GM21367 (cell line): ENCODE data around the gene ZBTB20.

Source experiments
- ATAC-seq: cut with Tn5 transposase; IDR thresholded peaks from one replicate; pipeline ENCODE4 v1.9.1; 2021; ENCODE audit not compliant: unreplicated experiment

Gene ZBTB20

DNA sequence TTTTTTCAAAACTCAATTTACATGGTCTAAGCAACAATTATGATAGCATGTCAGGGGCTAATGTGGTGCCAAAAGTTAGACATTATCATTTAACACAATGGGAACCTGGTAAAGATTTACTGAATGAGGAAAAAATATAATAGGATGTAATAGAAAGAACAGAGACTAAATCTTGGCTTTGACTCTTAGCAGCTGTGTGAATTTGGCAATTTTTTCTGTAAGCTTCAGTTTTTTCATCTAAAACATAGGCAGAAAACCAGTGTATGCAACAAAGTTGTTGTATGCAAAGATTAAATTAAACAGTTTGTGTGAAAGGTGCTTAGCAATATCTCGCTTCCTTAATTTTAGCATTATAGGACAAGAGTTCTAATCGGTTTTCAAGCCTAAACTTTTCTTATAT, 57.6 kb downstream of the ZBTB20 start:
- ATAC-seq = no peak

DNA sequence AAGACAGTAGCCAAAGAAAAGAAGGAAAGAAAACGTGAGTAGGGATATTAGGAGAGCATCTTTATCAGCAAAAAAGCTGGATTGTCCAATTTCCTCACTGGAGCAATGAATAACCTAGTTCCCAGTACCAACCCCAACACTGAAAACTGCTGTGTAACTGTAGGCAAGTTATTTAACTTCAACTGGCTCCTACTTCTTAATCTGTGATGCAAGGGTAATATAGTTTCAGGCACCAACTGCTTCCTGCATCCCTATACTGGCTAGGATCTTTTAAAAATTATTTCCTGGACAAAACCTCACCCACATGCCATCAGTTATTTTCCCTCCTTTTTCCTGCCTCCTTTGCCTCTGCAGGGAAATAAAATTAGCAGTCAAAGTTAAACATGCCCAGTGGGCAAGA, 59.6 kb downstream of the ZBTB20 start:
- no peak for ATAC-seq

DNA sequence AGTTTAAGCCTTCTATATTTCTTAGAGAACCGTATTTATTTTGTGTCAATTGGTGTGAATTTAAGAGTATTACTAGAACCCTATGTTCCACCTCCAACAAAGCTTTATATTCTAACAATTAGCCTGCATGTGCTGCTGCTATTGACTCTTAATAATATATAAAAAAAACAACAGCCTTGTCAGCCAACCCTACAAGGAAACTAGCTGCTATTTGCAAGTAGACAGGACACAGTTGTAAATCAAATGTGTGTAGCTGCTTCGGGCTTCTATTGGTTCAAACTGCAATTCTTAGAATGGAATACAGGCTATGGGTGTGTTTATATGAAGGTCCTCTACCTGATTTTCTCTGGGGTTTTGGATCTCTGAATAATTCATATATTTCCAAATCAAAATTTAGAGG, 60.7 kb downstream of the ZBTB20 start:
- no peak for ATAC-seq

DNA sequence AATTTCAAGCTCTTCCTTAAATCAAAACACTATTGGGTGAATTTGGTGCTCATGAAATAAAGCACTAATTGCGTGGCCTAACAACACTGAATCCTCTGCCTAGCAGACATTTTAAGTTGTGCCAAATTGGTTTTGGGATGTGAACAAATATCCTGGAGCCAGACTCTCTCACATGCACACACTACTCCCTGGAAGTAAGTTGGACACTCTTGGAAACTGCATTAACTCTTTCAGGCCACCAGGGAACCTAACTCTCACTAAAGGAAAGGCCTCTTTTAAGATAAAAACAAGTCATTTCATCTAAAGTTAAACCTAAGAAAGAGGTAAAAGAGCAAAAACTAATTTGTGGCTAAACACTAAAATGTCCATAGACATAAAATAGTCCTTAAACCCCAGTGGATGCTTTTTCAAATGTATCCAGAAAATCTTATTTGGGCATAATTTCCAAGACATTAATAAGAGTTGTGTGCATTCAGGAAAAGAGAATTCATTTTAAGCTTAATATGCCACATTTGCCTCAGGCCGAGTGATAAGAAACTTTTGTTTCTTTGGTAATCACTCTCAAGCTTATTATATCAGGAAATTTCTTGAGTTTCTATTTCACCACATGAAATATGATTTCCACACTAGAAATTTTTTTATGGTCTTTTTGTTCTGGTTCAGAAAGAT, 61.8 kb downstream of the ZBTB20 start:
- no peak for ATAC-seq

DNA sequence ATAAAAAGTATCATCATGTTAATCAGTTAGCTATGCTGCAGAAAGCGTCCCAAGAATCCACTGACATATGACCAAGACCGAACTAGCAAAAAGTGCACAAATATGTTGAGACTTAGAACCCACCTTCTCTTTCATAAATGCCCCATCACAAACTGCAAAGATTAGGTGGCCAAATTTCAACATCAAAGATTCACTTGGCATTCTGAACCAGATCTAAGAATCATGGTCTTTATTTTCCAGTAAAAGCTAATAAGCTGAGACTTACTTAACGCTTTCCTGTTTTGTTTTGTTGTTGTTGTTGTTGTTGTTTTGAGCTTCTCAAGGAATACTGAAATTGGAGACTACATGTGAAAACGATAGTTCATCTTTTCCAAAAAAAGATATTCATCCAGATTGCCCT, 62.4 kb downstream of the ZBTB20 start:
- ATAC-seq = no peak

DNA sequence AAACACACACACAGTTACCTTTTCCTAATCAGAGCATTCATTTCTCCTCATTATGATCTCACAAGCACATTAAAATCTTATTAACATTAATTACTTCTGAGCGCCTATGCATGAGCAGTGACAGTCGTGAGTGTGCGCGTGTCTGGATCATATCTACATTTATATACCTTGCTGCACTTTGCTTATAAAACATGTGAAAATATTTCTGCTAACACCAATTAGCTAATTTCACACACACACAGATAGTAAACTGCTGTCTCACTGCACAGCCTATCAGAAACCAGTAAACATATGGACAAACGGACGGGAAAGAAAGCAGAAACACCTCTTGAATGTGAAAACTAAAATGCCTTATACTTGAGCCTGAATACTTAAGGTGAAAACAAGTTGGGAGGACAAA, 64.8 kb downstream of the ZBTB20 start:
- ATAC-seq = no peak

DNA sequence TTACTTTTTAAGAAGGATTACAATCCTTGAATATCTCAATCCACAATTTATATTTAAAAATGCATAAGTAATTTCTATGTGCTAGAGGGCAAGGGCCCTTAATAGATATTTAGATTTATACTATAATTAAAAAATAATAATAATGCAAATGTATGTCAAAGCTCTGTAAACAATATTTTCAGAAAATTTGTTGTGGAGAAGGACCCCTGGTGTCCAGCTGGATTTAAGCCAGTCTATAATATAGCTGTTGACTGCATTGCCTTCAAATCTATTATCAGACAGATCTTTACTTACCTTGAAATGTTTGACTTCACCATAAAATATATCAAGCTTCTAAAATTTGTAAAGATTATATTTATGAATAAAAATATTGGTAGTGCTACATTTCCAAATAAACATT, 65.6 kb downstream of the ZBTB20 start:
- no peak for ATAC-seq

DNA sequence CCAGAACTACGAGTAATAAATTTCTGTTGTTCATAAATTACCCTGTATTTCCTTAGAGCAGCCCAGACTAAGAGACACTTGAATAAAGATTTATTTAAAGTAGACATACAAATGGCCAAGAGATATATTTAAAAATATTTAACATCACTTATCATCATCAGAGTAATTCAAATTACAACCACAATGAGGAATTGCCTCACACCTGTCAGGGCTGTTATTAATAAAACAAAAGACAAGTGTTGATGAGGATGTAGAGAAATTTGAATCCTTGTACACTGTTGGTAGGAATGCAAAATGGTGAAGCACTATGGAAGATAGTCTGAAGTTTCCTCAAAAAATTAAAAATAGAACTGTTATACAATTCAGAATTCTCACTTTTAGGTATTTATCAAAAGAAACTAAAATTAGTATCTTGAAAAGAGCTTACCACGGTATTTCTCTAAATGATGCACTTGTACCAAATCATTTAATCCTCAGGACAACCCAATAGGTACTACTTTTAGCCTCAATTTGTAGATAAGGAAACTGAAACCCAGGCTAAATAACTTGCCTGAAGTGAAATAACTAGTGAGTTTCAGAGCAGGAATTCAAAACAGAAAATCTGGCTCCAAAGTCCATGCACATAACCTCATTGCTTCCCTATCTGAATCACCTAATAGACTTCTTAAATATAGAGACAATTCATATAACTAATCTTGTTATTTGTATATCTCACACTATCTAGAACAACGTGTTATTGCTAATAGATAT, 69.4 kb downstream of the ZBTB20 start:
- no peak for ATAC-seq

DNA sequence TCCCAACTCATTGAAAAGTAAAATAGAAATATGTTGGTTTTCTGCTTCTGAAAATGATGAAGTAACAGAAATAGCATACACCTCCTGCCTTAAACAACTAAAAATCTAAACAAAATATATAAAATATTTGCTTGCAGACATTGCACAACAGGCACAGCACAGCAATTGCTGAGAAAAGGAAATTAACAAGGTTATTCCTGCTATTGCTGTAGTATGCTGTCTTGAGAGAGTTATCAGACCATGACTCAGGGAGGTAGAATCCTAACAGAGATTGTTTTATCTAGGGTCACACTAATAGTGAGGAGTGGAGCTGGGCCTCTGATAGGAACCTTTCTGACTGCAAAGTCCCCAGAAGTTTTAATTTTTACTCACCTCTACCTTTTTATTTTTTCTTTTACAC, 72.6 kb downstream of the ZBTB20 start:
- no peak for ATAC-seq

DNA sequence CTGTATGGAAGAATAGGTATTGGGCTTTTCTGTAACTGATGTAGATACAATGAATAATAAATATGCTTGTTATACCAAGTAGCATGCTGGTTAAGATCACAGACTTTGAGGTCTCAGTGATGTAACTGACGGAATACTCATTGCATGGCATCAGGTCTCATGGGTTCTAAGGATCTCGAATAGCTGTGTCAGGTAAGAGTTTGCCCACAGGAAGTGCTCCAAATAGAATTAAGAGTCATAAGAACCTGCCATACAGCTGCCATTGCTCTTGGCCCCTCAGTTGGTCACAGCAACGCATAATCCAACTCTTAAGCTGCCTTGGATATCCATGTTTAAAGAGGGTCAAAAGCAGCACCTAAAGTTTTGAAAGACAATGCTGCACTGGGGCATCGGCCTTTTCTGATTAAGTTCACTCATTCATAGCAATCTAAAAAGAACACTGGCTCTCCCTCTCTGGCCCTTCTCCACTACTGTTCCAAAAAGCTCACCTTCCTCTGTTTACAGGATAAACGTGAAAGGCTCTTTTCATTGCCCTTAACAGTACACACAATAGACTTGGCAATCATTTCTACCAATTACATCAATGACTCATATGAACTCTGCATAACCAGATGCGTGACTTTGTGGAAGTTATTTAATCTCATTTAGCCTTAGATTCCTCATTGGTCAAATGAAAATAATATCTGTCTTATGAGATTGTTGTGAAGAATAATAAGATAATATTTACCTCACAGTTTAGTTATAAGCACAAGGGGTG, 74.6 kb downstream of the ZBTB20 start:
- no peak for ATAC-seq

DNA sequence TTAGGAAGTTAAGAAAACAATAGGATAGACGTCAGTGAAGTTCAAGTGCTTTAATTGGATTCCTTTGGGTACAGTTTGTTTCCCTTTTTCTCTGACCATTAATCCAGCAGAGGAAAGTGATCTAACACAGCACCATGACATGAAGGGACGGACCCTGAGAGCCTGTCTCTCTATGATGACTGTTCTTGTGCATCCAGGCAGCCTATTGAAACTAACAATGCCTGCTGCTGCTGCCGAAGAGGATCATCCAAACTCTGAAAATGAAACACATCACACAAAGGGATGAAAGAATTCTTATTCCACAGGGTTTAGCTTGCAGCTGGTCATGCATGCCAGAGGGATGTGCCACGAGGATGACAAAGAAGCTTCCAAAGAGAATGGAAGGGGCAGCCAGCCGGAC, 75.5 kb downstream of the ZBTB20 start:
- ATAC-seq = no peak

DNA sequence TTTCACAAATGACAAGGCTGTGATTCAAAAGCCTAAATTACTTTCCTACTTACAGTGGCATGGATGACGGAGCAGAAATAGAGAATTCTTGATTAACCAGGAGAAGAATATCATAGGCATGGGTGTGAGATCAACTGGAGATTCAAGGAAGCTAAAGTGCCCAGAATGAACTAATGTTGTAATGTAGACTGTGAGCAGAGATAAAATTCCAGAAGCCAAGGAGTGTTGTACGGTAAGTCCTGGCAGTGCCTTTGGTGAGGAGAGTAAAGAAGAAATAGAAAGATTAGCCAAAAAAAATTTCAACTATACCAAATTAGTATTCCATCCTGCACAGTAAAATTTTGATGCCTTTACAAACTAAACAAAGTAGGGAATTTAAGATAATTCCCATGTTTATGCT, 75.9 kb downstream of the ZBTB20 start:
- ATAC-seq = no peak

DNA sequence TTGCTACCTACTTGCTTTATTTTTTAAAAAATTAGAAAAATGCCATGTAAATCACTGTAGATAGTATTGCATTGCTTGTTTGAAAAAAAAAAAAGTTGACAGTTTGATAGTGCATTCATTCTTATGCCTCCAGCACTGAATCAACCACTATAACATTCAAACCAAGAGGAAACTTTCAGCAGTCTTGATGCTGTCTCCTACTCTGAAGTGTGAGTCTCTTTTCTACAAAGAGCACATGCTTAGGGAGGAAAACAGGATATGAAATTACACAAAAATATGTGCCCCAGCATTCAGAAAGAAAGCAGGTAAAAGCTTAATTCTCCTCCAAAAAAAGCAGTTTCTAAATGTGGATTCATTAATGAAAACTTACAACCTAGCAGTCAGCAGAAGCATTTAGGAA, 78.3 kb downstream of the ZBTB20 start:
- ATAC-seq = no peak

DNA sequence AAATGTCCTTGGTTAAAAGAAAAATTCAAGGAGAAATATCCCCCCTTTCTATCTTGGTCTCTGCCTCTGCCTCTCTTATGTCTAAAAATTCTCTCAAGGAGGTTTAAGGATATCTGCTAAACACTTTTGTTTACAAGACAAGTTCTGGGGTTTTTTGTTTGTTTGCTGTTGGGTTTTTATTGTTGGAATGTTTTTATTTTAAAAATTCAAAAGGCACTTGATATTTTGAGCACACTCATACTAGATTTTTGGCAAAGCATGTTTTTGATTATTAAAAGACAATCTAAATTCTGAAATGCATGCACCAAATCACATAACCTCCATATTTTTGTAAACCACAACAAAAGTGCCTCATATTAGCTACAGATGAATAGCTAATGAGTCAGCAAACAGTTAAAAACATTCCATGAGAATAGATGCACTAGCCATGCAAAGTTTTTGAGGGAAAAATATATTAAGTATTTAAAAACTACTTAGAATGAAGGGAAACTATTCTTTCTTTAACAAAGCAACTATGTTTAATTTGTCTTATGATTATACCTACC, 84.6 kb downstream of the ZBTB20 start:
- ATAC-seq = no peak

DNA sequence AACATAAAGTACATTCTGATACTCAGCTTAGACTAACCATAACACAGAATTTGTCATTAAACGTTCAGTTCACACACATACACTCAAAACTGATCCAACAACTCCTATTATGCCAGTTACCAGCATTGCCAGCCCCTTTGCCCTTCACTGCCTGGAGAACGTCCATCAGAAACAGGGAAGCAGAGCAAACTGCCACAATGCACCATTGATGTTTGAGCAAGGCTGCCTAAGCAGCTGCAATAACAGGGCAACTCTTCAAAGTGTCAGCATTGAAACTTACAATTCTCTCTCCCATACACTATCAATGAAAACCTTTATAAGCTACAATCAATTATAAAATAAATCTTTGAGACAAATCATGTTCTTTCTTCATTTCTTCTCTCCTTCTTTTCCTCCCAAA, 85.1 kb downstream of the ZBTB20 start:
- no peak for ATAC-seq

DNA sequence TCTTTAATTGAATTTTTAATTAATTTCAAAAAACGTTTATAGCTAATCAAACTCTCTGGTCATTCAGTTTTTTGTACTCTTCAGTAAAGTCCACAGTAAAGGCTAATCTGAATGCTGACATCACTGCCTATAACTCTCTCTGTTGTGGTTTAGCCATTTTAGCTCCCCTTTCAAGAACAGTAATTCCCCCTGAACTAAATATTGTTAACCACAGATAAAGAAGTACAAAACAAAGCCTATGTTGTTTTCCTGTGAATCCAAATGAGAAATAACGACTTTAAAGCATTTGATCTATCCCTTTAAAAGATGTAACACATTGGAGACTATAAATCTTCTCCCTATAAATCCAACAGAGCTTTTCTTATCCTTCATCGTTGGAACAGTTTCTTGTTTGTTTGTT, 94.2 kb downstream of the ZBTB20 start:
- no peak for ATAC-seq

DNA sequence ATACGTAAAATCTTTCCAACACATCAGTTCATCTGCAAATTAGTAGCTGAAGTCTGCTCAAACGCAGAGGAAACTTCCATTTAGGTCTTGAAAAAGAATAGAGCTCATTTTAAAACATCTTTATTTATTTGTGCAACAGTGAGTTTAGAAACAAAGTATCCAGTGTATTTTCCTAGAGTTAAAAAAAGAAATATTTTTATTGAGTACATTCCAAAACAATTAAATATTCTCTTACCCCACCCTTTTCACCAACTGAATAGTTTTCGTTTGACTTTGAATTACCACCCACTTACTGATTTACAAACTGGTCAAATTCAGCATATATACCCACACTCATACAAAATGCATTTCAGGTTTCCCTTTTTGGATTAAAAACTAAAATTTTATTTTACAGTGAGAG, 104.7 kb downstream of the ZBTB20 start:
- no peak for ATAC-seq

DNA sequence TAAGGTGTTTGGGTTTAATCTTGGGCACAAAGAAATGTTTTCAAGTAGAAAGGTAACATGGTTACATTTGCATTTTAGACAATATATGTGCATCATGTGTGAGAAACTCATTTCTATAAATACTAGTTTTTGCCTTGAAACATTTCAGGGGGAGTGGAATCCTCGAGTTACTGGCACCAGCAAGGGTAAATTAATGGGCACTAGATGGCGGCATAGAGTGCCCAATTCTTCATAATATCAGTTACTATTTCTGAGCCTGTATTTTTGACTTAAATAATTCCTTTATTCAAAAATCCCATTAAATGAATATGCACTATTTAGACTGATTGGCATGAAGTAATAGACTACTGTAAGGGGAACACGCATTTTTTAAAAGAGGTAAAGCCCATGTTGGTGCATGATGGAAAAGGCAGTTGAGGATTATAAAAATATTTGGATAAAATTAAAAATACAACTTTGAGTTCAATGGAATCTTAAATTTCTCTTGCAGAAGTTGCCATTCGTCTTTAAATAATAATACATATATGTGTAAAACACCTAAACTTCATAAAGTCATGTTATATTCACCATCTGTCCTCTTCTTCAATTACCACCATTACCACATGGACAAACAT, 106.3 kb downstream of the ZBTB20 start:
- no peak for ATAC-seq

DNA sequence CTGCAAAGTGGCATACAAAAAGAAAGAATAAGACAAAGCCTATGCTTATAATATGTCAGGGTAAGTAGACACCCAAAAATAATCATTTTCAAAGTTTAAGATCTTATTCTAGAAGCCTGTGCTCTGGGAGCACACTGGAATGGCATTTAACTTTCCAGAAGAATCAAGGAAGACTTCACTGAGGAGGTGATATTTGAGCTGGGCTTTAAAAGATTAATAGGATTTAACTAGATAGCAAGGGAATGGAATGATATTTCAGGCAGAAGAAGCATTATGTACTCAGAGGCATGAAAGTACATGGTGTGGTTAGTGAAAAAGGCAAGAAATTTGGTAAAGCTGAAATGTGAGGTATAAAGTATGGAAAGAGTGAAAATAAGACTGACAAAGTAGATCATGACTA, 106.8 kb downstream of the ZBTB20 start:
- ATAC-seq = no peak

DNA sequence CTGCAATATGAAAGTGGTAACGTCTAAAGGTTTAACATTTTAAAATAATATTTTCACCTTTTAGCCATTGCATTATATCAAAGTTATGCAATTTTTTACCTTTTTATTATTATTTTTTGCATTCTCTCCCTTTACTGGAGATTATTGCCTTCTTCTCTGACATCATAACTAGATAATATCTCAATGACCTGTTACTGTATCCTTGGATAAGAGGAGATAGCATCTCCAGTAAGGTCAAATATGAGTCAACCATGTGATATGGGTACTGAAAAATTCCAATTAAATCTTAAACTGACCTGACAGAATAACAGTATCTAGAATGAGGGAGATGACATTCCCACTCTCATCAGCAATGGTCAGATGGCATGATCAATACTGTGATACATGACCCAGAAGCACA, 108.3 kb downstream of the ZBTB20 start:
- ATAC-seq = no peak

DNA sequence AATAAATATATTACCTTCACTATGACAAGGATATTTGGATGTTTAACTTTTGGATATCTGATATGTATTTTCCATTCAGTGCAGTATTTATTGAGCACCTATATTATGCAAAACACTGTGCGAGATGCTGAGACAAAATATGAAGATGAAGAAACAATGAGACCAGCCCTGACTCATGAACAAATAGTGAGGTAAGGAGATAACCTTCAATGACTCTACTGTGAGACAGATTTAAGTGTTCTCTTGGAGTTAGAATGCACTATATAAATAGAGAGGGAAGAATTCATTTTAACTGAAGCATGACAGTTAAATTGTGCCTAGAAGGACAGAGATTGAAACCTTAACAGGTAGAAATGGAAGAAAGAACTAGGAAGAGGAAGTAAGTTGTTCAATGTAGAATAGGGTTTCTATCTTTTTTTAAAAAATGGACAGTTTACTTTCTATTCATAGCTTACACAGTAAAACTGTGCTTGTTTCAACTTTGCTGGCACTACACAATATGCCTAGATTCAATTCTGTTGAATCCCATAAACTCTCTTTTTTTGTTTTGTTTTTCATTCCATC, 124.2 kb downstream of the ZBTB20 start:
- ATAC-seq = peak; percentile 49
